Measurements from ENCODE around the gene RALGAPA2.

- TF ChIP-seq SRSF4 (IDR thresholded peaks at IDR 0.05; ENCODE audit: low read depth, low read length, poor library complexity, severe bottlenecking) (no peak), ATF6 (CRISPR knock-in tag; conservative IDR thresholded peaks at IDR 0.05) (no peak), CTCF (CRISPR knock-in tag; IDR thresholded peaks at IDR 0.05) (no peak), ELF4 (CRISPR knock-in tag; IDR thresholded peaks at IDR 0.05; ENCODE audit: borderline replicate concordance) (no peak)
These were observed 148.2 kb downstream of the RALGAPA2 start for GRCh38 chr20:20564279-20564678.

Data from HepG2 (cell line).